H1 (cell line): ENCODE data around the gene RAB34. TPM values are rescaled to one million over a fixed set of nuclear protein-coding genes. Genes with fewer than 3 reads are reported as not detected.

ENCODE experiments used
- CTCF ChIA-PET: fragments of 300-600 bp; sonication (Branson Sonifier 250); formaldehyde crosslinking; loops from one replicate; lab custom pipeline; 2021; ENCODE audit not compliant: partially characterized antibody; lab: Charles Lee
- POLR2A ChIA-PET: fragments of 300-600 bp; sonication (Branson Sonifier 250); formaldehyde crosslinking; loops from one replicate; lab custom pipeline; 2021; ENCODE audit warnings: inconsistent platforms; ENCODE audit not compliant: partially characterized antibody; lab: Charles Lee
- DNase-seq, 2 experiments: peaks; one replicate each; pipeline versions ENCODE4 v3.0.0 to v3.0.0-alpha.2; 2010 to 2022; ENCODE audit warnings: low spot score in 2 of 2, low read depth in 1 of 2, mixed read lengths in 1 of 2
- FAIRE-seq: peaks from 2 replicates; lab custom pipeline; 2011; peaks lifted over from hg19 to GRCh38; lab: Jason Lieb, UNC
- H2AFZ ChIP-seq: 2 replicates; pipeline ENCODE4 v1.8.1; 2012; ENCODE audit warnings: low read length, inconsistent platforms
- H2AK5ac ChIP-seq: 2 replicates; pipeline ENCODE4 v1.6.1; 2013; ENCODE audit warnings: low read depth, low read length
- H2BK120ac ChIP-seq: replicated peaks from 2 replicates; pipeline ENCODE3; 2013; ENCODE audit warnings: low read depth, low read length, inconsistent platforms
- H2BK12ac ChIP-seq: 2 replicates; pipeline ENCODE4 v1.6.1; 2013; ENCODE audit warnings: low read depth, low read length
- H2BK15ac ChIP-seq: 2 replicates; pipeline ENCODE4 v1.6.1; 2013; ENCODE audit warnings: low read length
- H2BK20ac ChIP-seq: 2 replicates; pipeline ENCODE4 v1.6.1; 2013; ENCODE audit warnings: low read length
- H2BK5ac ChIP-seq: 2 replicates; pipeline ENCODE4 v1.6.1; 2013; ENCODE audit warnings: low read depth, low read length
- H3K14ac ChIP-seq: 2 replicates; pipeline ENCODE4 v1.6.1; 2013; ENCODE audit warnings: inconsistent platforms; ENCODE audit not compliant: insufficient read length
- H3K18ac ChIP-seq: 2 replicates; pipeline ENCODE4 v1.6.1; 2013; ENCODE audit warnings: low read length; ENCODE audit errors: extremely low read depth
- H3K23ac ChIP-seq: 2 replicates; pipeline ENCODE4 v1.6.1; 2013; ENCODE audit warnings: inconsistent platforms; ENCODE audit not compliant: insufficient read length
- H3K23me2 ChIP-seq: 2 replicates; pipeline ENCODE4 v1.6.1; 2013; ENCODE audit warnings: low read depth, low read length
- H3K27ac ChIP-seq: 2 replicates; pipeline ENCODE4 v1.6.1; 2011; ENCODE audit warnings: low read depth, low read length, inconsistent platforms
- H3K27me3 ChIP-seq, 4 experiments: replicated peaks in 1 of 4; 1 replicate in 1 of 4; 2 replicates in 3 of 4; pipeline versions ENCODE4 v1.6.1 to v1.8.1; 2011 to 2013; ENCODE audit warnings: low read length in 3 of 4, mild to moderate bottlenecking in 3 of 4, inconsistent platforms in 2 of 4, mixed read lengths in 2 of 4, moderate library complexity in 1 of 4; ENCODE audit not compliant: control insufficient read depth in 3 of 4, insufficient read depth in 3 of 4; ENCODE audit errors: extremely low read depth in 1 of 4
- H3K36me3 ChIP-seq, 4 experiments: 2 replicates each; pipeline versions ENCODE4 v1.6.1 to v1.8.1; 2011 to 2013; ENCODE audit warnings: mild to moderate bottlenecking in 4 of 4, low read length in 3 of 4, moderate library complexity in 2 of 4, control low read depth in 1 of 4, inconsistent platforms in 1 of 4; ENCODE audit not compliant: insufficient read depth in 4 of 4, control insufficient read depth in 2 of 4
- H3K4ac ChIP-seq: replicated peaks from 2 replicates; pipeline ENCODE3; 2013; ENCODE audit warnings: low read length, low read depth, mixed read lengths, inconsistent platforms; ENCODE audit not compliant: insufficient read length
- H3K4me1 ChIP-seq, 4 experiments: replicated peaks in 1 of 4; 1 replicate in 1 of 4; 2 replicates in 3 of 4; pipeline versions ENCODE4 v1.6.1 to v1.8.1; 2011 to 2013; ENCODE audit warnings: low read length in 3 of 4, inconsistent platforms in 2 of 4, mixed read lengths in 1 of 4; ENCODE audit not compliant: insufficient read depth in 4 of 4, control insufficient read depth in 3 of 4
- H3K4me2 ChIP-seq, 2 experiments: 2 replicates each; pipeline versions ENCODE4 v1.6.1 to v1.8.1; 2011 to 2013; ENCODE audit warnings: low read depth in 2 of 2, low read length in 2 of 2, control low read depth in 1 of 2, inconsistent platforms in 1 of 2, mild to moderate bottlenecking in 1 of 2; ENCODE audit not compliant: insufficient read depth in 1 of 2
- H3K4me3 ChIP-seq, 4 experiments: fragments of 200-600, 300-600 bp in 1 of 4; sonication (generic), shearing (Covaris generic), sonication (Bioruptor Twin) in 1 of 4; 2 replicates each; pipeline versions ENCODE4 v1.5.1 to v1.8.1; 2011 to 2016; ENCODE audit warnings: low read length in 4 of 4, low read depth in 3 of 4, control low read depth in 2 of 4, inconsistent platforms in 2 of 4, mild to moderate bottlenecking in 2 of 4, mixed read lengths in 1 of 4, moderate library complexity in 1 of 4; ENCODE audit not compliant: insufficient read depth in 2 of 4; ENCODE audit errors: extremely low read depth in 1 of 4
- H3K56ac ChIP-seq: replicated peaks from 2 replicates; pipeline ENCODE3; 2013; ENCODE audit warnings: low read depth, mild to moderate bottlenecking, mixed read lengths, low read length, inconsistent platforms; ENCODE audit not compliant: insufficient read length
- H3K79me1 ChIP-seq: 2 replicates; pipeline ENCODE4 v1.6.1; 2013; ENCODE audit warnings: low read depth, low read length, control low read depth
- H3K79me2 ChIP-seq, 2 experiments: 2 replicates each; pipeline versions ENCODE4 v1.6.1 to v1.8.1; 2012 to 2013; ENCODE audit warnings: low read length in 2 of 2, mild to moderate bottlenecking in 2 of 2, inconsistent platforms in 1 of 2; ENCODE audit not compliant: insufficient read depth in 2 of 2, control insufficient read depth in 1 of 2
- H3K9ac ChIP-seq, 4 experiments: replicated peaks in 1 of 4; 1 replicate in 1 of 4; 2 replicates in 3 of 4; pipeline versions ENCODE4 v1.6.1 to v1.8.1; 2011 to 2013; ENCODE audit warnings: low read depth in 3 of 4, low read length in 3 of 4, control low read depth in 2 of 4, mild to moderate bottlenecking in 2 of 4, moderate library complexity in 2 of 4, inconsistent platforms in 1 of 4; ENCODE audit errors: extremely low read depth in 1 of 4
- H3K9me3 ChIP-seq, 2 experiments: 2 replicates each; pipeline versions ENCODE4 v1.6.1 to v1.8.1; 2012 to 2013; ENCODE audit warnings: mild to moderate bottlenecking in 2 of 2, moderate library complexity in 2 of 2, control low read depth in 1 of 2, inconsistent platforms in 1 of 2, low read depth in 1 of 2, low read length in 1 of 2, mixed read lengths in 1 of 2; ENCODE audit not compliant: insufficient read depth in 2 of 2
- H4K20me1 ChIP-seq, 2 experiments: replicated peaks in 1 of 2; 2 replicates each; pipeline versions ENCODE3 to v1.8.1; 2011 to 2013; ENCODE audit warnings: inconsistent platforms in 2 of 2, low read length in 2 of 2, mild to moderate bottlenecking in 1 of 2; ENCODE audit not compliant: insufficient read depth in 2 of 2, control insufficient read depth in 1 of 2
- H4K5ac ChIP-seq: 2 replicates; pipeline ENCODE4 v1.6.1; 2013; ENCODE audit warnings: low read length, low read depth, mixed read lengths, inconsistent platforms; ENCODE audit not compliant: insufficient read length
- H4K8ac ChIP-seq: 2 replicates; pipeline ENCODE4 v1.8.0; 2013; ENCODE audit warnings: mild to moderate bottlenecking, moderate library complexity, low read length, inconsistent platforms; ENCODE audit not compliant: insufficient read depth; ENCODE audit errors: extremely low read depth
- H4K91ac ChIP-seq: replicated peaks from 2 replicates; pipeline ENCODE3; 2013; ENCODE audit warnings: low read length, mixed read lengths, inconsistent platforms; ENCODE audit not compliant: insufficient read length
- ATF2 ChIP-seq: IDR thresholded peaks from 2 replicates; pipeline ENCODE4 v1.6.1; 2012; ENCODE audit warnings: low read length, inconsistent platforms
- CHD2 ChIP-seq: IDR thresholded peaks from 2 replicates; pipeline ENCODE4 v1.6.1; 2012; ENCODE audit warnings: low read length, improper control_type of control experiment
- CTCF ChIP-seq, 3 experiments: IDR thresholded peaks; 1 replicate in 2 of 3; 2 replicates in 1 of 3; pipeline versions ENCODE4 v1.5.1 to v1.6.1; 2011; ENCODE audit warnings: low read length in 3 of 3, mild to moderate bottlenecking in 3 of 3, inconsistent platforms in 2 of 3, low read depth in 1 of 3, moderate library complexity in 1 of 3; ENCODE audit not compliant: insufficient read depth in 1 of 3; ENCODE audit errors: control extremely low read depth in 1 of 3
- RXRA ChIP-seq: IDR thresholded peaks from 2 replicates; pipeline ENCODE4 v1.6.1; 2011; ENCODE audit warnings: low read depth, mild to moderate bottlenecking, low read length, moderate library complexity; ENCODE audit not compliant: insufficient read depth
- SIRT6 ChIP-seq: IDR thresholded peaks from one replicate; pipeline ENCODE4 v1.7.1; 2012; ENCODE audit warnings: low read length, inconsistent platforms
- SP1 ChIP-seq: IDR thresholded peaks from 2 replicates; pipeline ENCODE4 v1.6.1; 2011; ENCODE audit warnings: low read depth, low read length
- SUZ12 ChIP-seq: fragments of 200-600 bp; sonication (generic); IDR thresholded peaks from 2 replicates; pipeline ENCODE4 v1.6.1; 2012; ENCODE audit warnings: mild to moderate bottlenecking, inconsistent platforms, low read length, moderate library complexity, mixed read lengths
- whole genome bisulfite sequencing, 2 experiments: shearing (Covaris generic) in 1 of 2; methylation state at CpG; one replicate each; pipeline versions ENCODE4 v1.1.6 to v1.1.7; 2013 to 2015; ENCODE audit warnings: low lambda C conversion rate in 2 of 2, mixed read lengths in 2 of 2, inconsistent platforms in 1 of 2, low coverage in 1 of 2, missing lambda C conversion rate in 1 of 2; ENCODE audit not compliant: insufficient replicate concordance in 2 of 2, insufficient coverage in 1 of 2, insufficient read length in 1 of 2; ENCODE audit errors: extremely low coverage in 1 of 2, missing lambda C conversion rate in 1 of 2; 5-methylcytosine and 5-hydroxymethylcytosine counted together
- polyA plus RNA-seq, 7 experiments: library from polyadenylated mRNA; depleted of rRNA in 3 of 7; stranded (reverse) in 5 of 7; unstranded in 2 of 7; fragments of >200 nt in 5 of 7; fragments of 200-250 nt in 2 of 7; gene quantifications; 1 replicate in 5 of 7; 2 replicates in 1 of 7; 4 replicates in 1 of 7; pipeline versions ENCODE4 v1.2.1 to v1.2.3, GENCODE V29; 2011 to 2013; ENCODE audit warnings: missing spikeins in 2 of 7, mixed read lengths in 2 of 7
- total RNA-seq: library from RNA; stranded (reverse); fragmentation: NEBNext Ultra II Directional; extraction: Animal tissue kit (Norgen Biotek cat#: 25700); gene quantifications from 2 replicates; pipeline ENCODE4 v1.2.1, GENCODE V29; 2021

RAB34 gene
- total and polyA plus RNA-seq, 2 of the 8 experiments (the other 6 are each of a cell fraction or from before 2014, with no cell fraction given), result 237 to 305 TPM

- H3K18ac ChIP-seq, result peak overlapping the region; percentile 41
- H3K4me3 ChIP-seq, result peak overlapping the region in 3 of 4 experiments; percentile 97 to 99 (median 98); a peak in 4 of 8 replicates
- H3K56ac ChIP-seq, result no peak overlapping the region
- 86% methylated on average over 7 of the region's 7 CpGs; no CpG with 5 or more reads in 1 of the 2 experiments for WGBS, 2 experiments
- peaks cover 0 to 30% (median 25%) of the 10 kb centered on the region in 4 experiments; a peak in 6 of 7 replicates for H3K4me1 ChIP-seq
- CTCF ChIA-PET, result interaction anchor here (0.8 to 11.7 kb wide), 10 partner anchors 16 to 163 kb away, joined by 3 to 316 read pairs (median 3); partner anchors contain the start of genes FLOT2, NEK8, RPL23A and TLCD1
- peak overlapping the region; percentile 99 for H2BK5ac ChIP-seq
- DNase-seq (no peak), FAIRE-seq (no peak)
- H3K9me3 ChIP-seq, result no peaks in the 10 kb centered on the region
- H2AFZ ChIP-seq, result no peak overlapping the region
- H4K5ac ChIP-seq, result peak overlapping the region; percentile 22
- H4K20me1 ChIP-seq, result peaks cover 30 to 34% of the 10 kb centered on the region in 2 experiments
- no peak overlapping the region for H3K23ac ChIP-seq
- H3K23me2 ChIP-seq, result peaks cover 23% of the 10 kb centered on the region
- H3K4me2 ChIP-seq, result peak overlapping the region; percentile 92 to 93
- H3K79me2 ChIP-seq, result peaks cover 19 to 44% of the 10 kb centered on the region in 2 experiments
- H2BK20ac ChIP-seq, result 0 out of 2 replicates have a peak overlapping the region, but pooled peaks have one; percentile 0
- H3K9ac ChIP-seq, result peak overlapping the region in 2 of 4 experiments; percentile 48 to 98; a peak in 4 of 7 replicates
- H3K27me3 ChIP-seq, result no peaks in the 10 kb centered on the region
- POLR2A ChIA-PET, result interaction anchor here (0.8 to 15.3 kb wide), 17 partner anchors 7 to 166 kb away, joined by 3 to 813 read pairs (median 5); partner anchors contain the start of genes FAM222B, FLOT2, NEK8 and PROCA1
- peak overlapping the region; percentile 58 for H4K8ac ChIP-seq
- no peak overlapping the region for H3K4ac ChIP-seq
- H4K91ac ChIP-seq, result peak overlapping the region; percentile 0
- H3K14ac ChIP-seq, result no peak overlapping the region
- H2BK15ac ChIP-seq, result peak overlapping the region; percentile 31; the same call in 1 of the 2 replicates
- H2AK5ac ChIP-seq, result no peak overlapping the region
- H3K79me1 ChIP-seq, result peaks cover 14% of the 10 kb centered on the region
- H2BK120ac ChIP-seq, result no peak overlapping the region
- H3K27ac ChIP-seq, result peak overlapping the region; percentile 98
- peaks cover 30 to 53% (median 33%) of the 10 kb centered on the region in 4 experiments for H3K36me3 ChIP-seq
- peak overlapping the region; percentile 32; the same call in 1 of the 2 replicates for H2BK12ac ChIP-seq
- TF ChIP-seq SUZ12 (no peak), CTCF (IDR thresholded peaks at IDR 0.05; ENCODE audit: control extremely low read depth in 1 of 3, insufficient read depth in 1 of 3, low read depth in 1 of 3, low read length in 3 of 3) (0 out of 4 replicates have a peak, but pooled peaks of 1 of the 3 experiments have one; percentile 1), ATF2 (no peak; the same call in 1 of the 2 replicates), SIRT6 (no peak), SP1 (peak; percentile 76; the same call in 1 of the 2 replicates), RXRA (no peak), CHD2 (no peak)
Observed at GRCh38 chr17:28747051-28747691, 29.5 kb upstream of the RAB34 start.
